Upper lobe of left lung (tissue), 4 donors: ENCODE measurements around the gene MFAP4.

Experiments used
- CTCF ChIP-seq, 6 experiments: fragments of 450-650 bp in 4 of 6; fragments of 200-600 bp in 2 of 6; sonication (generic) in 2 of 6; IDR thresholded peaks; one replicate each; pipeline ENCODE4 v1.5.1; 2016 to 2019; ENCODE audit warnings: antibody characterized with exemption in 6 of 6
- EP300 ChIP-seq, 4 donors: sonication (generic); formaldehyde crosslinking; IDR thresholded peaks; one replicate each; pipeline ENCODE4 v1.5.1; 2017; ENCODE audit warnings: antibody characterized with exemption in 4 of 4, control low read depth in 2 of 4
- POLR2A ChIP-seq, 4 donors: fragments of 450-650 bp; IDR thresholded peaks; one replicate each; pipeline ENCODE4 v1.5.1; 2016 to 2017; ENCODE audit warnings: antibody characterized with exemption in 4 of 4, mild to moderate bottlenecking in 2 of 4

- TF ChIP-seq POLR2A (IDR thresholded peaks at IDR 0.05) = no peak
- TF ChIP-seq CTCF (IDR thresholded peaks at IDR 0.05) = no peak
- TF ChIP-seq EP300 (IDR thresholded peaks at IDR 0.05) = no peak
These were observed 45.8 kb downstream of the MFAP4 start for GRCh38 chr17:19341211-19341631.
